Prostate gland (tissue), 2 donors: ENCODE data around the gene SNCB.

Source experiments
- CTCF ChIP-seq, 4 experiments: fragments of 200-600 bp in 2 of 4; fragments of 450-650 bp in 2 of 4; sonication (generic) in 2 of 4; IDR thresholded peaks; 1 replicate in 3 of 4; 2 replicates in 1 of 4; pipeline ENCODE4 v1.5.1; 2016 to 2019; ENCODE audit warnings: antibody characterized with exemption in 4 of 4, mild to moderate bottlenecking in 2 of 4, moderate library complexity in 2 of 4
- POLR2A ChIP-seq: fragments of 450-650 bp; IDR thresholded peaks from one replicate; pipeline ENCODE4 v1.6.1; 2016; ENCODE audit warnings: antibody characterized with exemption, mild to moderate bottlenecking
- POLR2AphosphoS5 ChIP-seq: sonication (generic); formaldehyde crosslinking; IDR thresholded peaks from one replicate; pipeline ENCODE4 v1.6.1; 2017; ENCODE audit warnings: antibody characterized with exemption

- no peak for TF ChIP-seq CTCF (IDR thresholded peaks at IDR 0.05)
- TF ChIP-seq POLR2A = no peak
- no peak for TF ChIP-seq POLR2AphosphoS5
These were observed 37.3 kb upstream of the SNCB start for GRCh38 chr5:176667637-176668036.
